NCI-H345 treated with DMSO at 0.1 percent for 48 hours (cell line): ENCODE results near the gene NPPA.

Experiments
- DNase-seq: peaks from one replicate; lab custom pipeline; 2025; ENCODE audit not compliant: unreplicated experiment; lab: John Stamatoyannopoulos, UW

NPPA gene

GRCh38 chr1:11874624-11875023, 27.0 kb upstream of the NPPA start:
- DNase-seq = no peak

- no peak for DNase-seq
Measured at GRCh38 chr1:11874258-11874562, 26.6 kb upstream of the NPPA start.

GRCh38 chr1:11873395-11874257, 26.0 kb upstream of the NPPA start:
- no peak for DNase-seq

DNA sequence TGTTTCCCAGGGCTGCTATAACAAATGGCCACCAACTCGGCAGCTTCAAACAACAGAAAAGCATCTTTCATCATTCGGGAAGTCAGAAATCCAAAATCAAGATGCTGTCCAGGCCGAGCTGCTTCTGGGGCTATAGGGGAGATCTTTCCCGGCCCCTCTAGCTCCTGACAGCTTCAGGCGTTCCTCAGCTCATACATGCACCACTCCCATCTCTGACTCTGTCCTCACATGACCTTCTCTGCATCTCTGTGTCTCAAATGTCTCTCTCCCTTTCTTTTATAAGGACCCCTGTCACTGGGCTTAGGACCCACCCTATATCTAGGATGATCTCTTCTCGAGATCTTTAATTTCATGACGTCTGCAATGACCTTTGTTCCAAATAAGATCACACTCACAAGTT, 25.0 kb upstream of the NPPA start:
- no peak for DNase-seq

GRCh38 chr1:11869650-11870207, 22.1 kb upstream of the NPPA start:
- DNase-seq = no peak

DNA sequence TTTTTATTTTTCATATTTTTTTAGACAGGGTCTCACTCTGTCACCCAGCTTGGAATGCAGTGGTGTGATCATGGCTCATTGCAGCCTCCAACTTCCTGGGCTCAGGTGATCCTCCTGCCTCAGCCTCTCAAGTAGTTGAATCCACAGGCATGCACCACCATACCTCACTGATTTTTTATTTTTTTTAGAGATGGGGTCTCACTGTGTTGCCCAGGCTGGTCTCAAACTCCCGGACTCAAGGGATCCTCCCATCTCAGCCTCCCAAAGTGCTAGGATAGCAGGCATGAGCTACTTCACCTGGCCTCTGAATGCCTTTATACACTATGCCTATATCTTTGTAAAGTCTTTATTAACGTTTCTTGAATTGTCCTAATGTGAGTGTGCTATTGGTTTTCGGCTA, 21.5 kb upstream of the NPPA start:
- DNase-seq = no peak

DNA sequence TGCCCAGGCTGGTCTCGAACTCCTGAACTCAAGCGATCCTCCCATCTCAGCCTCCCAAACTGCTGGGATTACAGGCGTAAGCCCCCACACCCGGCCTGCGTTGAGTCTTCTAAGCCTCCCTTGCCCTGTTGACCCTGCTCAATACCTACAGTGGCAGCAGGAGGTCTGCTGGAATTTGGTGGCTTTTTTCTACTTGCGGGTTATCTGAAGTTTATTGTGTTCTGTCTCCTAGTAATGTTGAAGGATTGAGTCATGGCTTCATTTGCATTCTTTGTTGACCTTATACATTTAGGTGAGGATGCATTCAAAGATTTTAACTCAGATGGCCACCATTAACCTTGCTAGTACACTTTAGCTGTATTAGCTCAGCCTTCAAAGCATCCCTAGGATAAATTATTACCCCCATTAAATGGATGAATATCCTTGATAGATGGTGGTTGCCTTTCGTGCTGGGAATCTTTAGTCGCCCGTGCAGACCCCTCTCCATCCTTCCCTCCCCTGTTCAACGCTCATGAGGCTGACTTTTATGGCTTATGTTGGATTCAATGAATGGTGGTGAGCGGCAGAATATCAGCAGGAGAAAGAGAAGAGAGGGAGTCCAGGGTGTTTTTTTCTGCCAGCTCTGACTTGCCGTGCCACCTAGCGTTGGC, 20.9 kb upstream of the NPPA start:
- no peak for DNase-seq

GRCh38 chr1:11862890-11863289, 15.3 kb upstream of the NPPA start:
- no peak for DNase-seq

GRCh38 chr1:11860587-11860986, 13.0 kb upstream of the NPPA start:
- DNase-seq = no peak

DNA sequence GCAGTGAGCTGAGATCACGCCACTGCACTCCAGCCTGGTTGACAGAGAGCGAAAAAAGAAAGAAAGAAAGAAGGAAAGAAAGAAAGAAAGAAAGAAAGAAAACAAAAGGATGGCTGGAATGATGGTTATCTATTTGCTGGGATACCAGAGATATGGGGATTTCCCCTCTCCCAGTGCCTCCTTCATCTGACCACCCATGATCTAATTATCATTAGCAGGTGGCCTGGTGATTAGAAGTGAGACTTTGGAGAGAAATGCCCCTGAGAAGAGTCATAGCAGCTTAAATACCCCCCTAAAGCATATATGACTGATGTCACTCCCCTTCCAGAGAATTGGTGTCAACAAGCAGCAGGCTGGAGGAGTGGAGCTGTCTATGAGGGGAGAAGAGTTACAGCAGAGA, 12.5 kb upstream of the NPPA start:
- no peak for DNase-seq

DNA sequence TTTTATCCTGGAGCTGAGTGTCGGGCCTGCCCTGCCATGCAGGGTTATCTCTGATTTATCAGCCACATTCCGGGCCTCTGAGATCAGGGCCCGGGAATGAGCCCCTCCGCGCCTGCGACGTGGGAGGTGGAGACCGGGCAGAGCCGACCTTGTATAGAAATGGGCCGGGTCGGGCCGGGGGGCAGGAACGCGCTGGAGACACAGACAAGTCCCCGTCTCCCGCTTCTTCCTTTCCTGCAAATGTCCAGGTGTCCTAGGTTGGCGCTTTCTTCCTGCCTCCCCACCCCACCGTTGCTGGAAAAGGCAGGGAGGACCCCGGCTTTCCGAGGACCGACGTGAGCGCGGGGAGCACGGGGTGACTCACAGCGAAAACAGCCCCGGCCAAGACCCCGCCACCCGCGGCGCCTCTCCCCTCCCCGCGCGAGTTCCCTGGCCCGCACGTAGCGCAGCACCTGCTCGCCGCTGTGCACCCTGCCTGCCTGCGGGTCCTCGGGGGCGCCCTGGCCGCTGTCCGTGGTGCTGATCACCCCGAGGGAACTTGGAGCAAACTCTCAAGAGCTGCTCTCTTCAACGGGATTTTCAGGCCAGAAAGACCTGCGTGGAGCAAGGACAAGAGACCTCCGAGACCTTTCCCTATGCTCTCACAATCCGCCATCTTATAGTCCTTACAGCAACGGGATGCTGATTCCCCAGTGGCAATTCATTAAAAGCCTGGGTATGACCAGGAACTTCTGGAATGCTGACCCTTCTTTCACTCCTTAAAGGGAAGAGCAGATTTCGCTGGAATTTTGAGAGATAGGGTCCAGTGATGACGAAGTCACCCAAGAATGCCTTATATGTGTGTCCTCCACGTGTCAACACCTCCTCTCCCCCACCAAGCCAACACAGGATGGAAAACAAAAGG, 11.6 kb upstream of the NPPA start:
- no peak for DNase-seq

GRCh38 chr1:11858613-11858967, 11.0 kb upstream of the NPPA start, which contains the start of gene NPPB:
NPPB (minus strand) TSS chr1:11858945; CDS start chr1:11858833, 112 bp downstream.
- DNase-seq = no peak

- DNase-seq = no peak
Measured at GRCh38 chr1:11858158-11858557, 10.6 kb upstream of the NPPA start.

DNA sequence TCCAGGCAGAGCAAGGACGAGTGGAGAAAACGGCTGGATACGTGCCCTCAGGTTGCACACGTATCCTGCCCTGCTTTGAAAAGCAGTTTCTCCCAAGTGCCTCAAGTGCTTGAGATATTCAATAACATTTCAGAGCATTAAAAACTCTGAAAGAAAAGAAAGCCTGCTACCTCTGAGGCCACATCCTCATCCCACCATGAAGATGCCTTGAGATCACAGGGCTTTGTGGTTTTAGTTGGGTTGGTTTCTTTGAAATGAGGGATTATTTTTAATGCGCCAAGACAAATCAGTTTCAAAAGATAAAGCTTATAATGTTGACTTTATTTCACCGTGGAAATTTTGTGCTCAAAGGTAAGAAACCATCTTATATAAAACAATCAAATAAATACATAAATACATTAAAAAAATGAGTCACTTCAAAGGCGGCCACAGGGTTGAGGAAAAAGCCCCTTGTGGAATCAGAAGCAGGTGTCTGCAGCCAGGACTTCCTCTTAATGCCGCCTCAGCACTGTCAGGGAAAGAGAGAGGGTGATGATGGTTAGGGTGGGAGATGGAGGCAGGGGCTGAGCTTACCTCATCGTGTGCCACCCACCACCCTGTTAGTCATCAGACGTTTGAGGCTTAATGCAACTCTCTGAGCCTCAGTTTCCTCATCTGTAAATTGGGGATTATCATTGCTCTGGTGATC, 9.7 kb upstream of the NPPA start:
- no peak for DNase-seq

- no peak for DNase-seq
Measured at GRCh38 chr1:11856698-11857097, 9.1 kb upstream of the NPPA start.

DNA sequence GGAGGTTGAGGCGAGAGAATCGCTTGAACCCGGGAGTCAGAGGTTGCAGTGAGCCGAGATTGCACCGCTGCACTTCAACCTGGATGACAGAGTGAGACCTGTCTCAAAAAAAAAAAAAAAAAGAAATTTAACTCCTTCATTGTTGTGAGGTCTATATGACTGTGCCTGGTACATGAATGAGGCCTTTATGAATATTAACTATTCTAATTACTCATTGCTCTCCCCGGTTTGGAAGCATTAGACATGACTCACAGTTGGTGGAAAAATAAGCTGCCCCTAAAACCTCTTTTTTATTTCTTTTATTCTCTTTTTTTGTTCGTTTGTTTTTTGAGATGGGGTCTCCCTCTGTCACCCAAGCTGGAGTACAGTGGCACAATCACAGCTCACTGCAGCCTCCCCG, 7.8 kb upstream of the NPPA start:
- no peak for DNase-seq

DNA sequence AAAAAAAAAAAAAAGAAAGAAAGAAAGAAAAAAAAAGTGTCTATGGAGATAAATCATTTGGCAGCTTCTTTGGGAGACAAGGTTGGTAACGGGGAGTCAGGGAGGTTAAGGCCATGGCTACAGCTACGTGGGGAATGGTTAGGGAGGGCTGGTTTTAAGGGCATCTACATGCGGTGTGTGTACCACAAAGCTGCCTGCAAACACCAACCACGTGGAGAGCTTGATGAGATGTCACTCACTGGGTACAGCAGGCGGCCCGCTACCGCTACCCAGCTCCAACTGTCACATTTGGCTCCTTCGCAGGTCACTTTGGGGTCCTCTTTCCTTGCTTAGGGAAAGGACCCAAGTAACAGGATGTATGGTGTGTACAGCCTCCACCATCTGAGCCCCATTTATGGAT, 6.9 kb upstream of the NPPA start:
- no peak for DNase-seq

DNA sequence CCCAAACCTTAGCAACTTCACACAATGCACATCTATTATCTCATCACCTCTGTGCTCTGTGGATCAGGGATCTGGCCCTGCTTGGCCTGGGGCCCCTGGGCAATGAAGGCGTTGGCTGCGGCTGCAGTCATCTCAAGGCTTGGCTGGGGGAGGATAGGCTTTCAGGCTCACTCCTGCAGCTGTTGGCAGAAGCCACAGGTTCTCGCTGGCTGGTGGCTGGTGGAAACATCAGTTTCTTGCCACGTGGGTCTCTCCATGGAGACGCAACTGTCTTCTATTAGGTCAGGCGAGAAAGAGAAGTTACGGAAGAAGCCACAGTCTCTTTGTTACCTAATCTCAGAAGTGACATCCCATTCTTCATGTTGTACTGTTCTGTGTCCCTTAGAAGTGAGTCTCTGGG, 3.6 kb upstream of the NPPA start:
- DNase-seq = no peak

DNA sequence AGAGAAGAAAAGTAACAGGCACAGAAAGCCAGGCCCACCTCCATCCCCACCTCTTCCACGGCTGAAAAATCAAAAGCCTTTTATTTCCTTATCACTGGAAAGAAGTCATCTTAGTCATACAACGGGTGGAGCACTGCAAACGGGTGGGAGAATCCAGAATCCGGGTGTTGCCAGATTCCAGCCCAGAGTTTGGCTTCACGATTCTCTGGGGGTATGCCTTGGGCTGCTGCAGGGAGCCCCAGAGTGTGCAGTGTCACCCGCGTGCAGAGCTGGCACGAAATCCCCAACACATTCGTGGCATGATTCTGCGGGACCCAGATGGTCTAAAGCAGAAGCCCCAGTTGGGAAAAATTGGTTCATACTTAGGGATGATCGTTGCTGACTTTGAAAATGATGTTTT, 2.6 kb upstream of the NPPA start:
- no peak for DNase-seq

DNA sequence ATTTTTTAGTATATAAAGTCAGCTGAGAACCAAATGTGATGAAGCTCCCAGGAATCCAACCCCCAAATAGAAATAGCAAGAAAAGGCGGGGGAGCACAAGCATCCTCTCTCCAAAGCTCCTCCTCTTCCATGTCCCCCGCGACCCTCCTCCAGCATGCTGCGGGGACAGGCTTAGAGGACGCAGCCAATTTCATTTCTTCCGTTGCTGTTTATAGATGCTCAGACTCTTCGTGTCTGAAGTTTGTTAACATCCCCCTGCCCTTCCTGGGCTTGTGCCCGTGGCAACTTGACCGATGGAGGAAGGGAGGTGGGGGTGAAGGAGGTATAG, 754 bp upstream of the NPPA start:
- DNase-seq = no peak
